Measurements from ENCODE around the gene TRIM40. TPM values are rescaled to one million over a fixed set of nuclear protein-coding genes. Genes with fewer than 3 reads are reported as not detected.
"Not testable (repeated sequence)": the region's sequence is repeated elsewhere in the genome, so short reads cannot be mapped to it uniquely, and the experiment has no call there.

TRIM40 gene
- polyA plus RNA-seq, 1 donor: not detected

- no peak for DNase-seq (ENCODE audit: low read depth)
Measured at GRCh38 chr6:30163090-30163917, 27.4 kb downstream of the TRIM40 start, which contains the start of gene TRIM15. TSS of gene TRIM15 (plus strand) at chr6:30163546. CDS start at chr6:30163685, 139 bp downstream.

GRCh38 chr6:30163918-30164654 lies 28.1 kb downstream of the TRIM40 start:
- no peak for DNase-seq (ENCODE audit: low read depth)

- no peak for DNase-seq (ENCODE audit: low read depth)
Measured at GRCh38 chr6:30164714-30165113, 28.8 kb downstream of the TRIM40 start.

- DNase-seq (ENCODE audit: low read depth): not testable (repeated sequence)
Measured at GRCh38 chr6:30165238-30165637, 29.3 kb downstream of the TRIM40 start.

GRCh38 chr6:30167101-30167500 lies 31.2 kb downstream of the TRIM40 start:
- DNase-seq (ENCODE audit: low read depth): no peak

- no peak for DNase-seq (ENCODE audit: low read depth)
Measured at GRCh38 chr6:30168741-30169140, 32.8 kb downstream of the TRIM40 start.

GRCh38 chr6:30169658-30170614 lies 34.0 kb downstream of the TRIM40 start:
- no peak for DNase-seq (ENCODE audit: low read depth)

GRCh38 chr6:30171677-30172471 lies 35.9 kb downstream of the TRIM40 start:
- no peak for DNase-seq (ENCODE audit: low read depth)

GRCh38 chr6:30172681-30173080 lies 36.7 kb downstream of the TRIM40 start:
- no peak for DNase-seq (ENCODE audit: low read depth)

- no peak for DNase-seq (ENCODE audit: low read depth)
Measured at GRCh38 chr6:30175765-30176164, 39.8 kb downstream of the TRIM40 start.

- no peak for DNase-seq (ENCODE audit: low read depth)
Measured at GRCh38 chr6:30178837-30179236, 42.9 kb downstream of the TRIM40 start.

- no peak for DNase-seq (ENCODE audit: low read depth)
Measured at GRCh38 chr6:30180145-30180544, 44.2 kb downstream of the TRIM40 start.

- DNase-seq (ENCODE audit: low read depth): no peak
Measured at GRCh38 chr6:30184417-30185031, 48.6 kb downstream of the TRIM40 start.

GRCh38 chr6:30185846-30186484 lies 50.0 kb downstream of the TRIM40 start:
- no peak for DNase-seq (ENCODE audit: low read depth)

- DNase-seq (ENCODE audit: low read depth): no peak
Measured at GRCh38 chr6:30188541-30188940, 52.6 kb downstream of the TRIM40 start.

- no peak for DNase-seq (ENCODE audit: low read depth)
Measured at GRCh38 chr6:30192076-30192475, 56.1 kb downstream of the TRIM40 start.

GRCh38 chr6:30194797-30195690 lies 59.1 kb downstream of the TRIM40 start:
- DNase-seq (ENCODE audit: low read depth): no peak

GRCh38 chr6:30195951-30196350 lies 60.0 kb downstream of the TRIM40 start:
- DNase-seq (ENCODE audit: low read depth): no peak

- DNase-seq (ENCODE audit: low read depth): no peak
Measured at GRCh38 chr6:30196376-30196775, 60.4 kb downstream of the TRIM40 start.
